Smooth muscle cell (in vitro differentiated cells): ENCODE results near the gene FBXO21. TPM values are rescaled to one million over a fixed set of nuclear protein-coding genes. Genes with fewer than 3 reads are reported as not detected.

Source experiments
- DNase-seq: peaks from one replicate; lab custom pipeline; 2025; ENCODE audit not compliant: unreplicated experiment; lab: John Stamatoyannopoulos, UW
- H2AFZ ChIP-seq: fragments of 200-600 bp; sonication (generic); 2 replicates; pipeline ENCODE4 v1.6.0; 2016; ENCODE audit warnings: antibody characterized with exemption, low read depth, mild to moderate bottlenecking
- H3F3A ChIP-seq: fragments of 200-600 bp; sonication (generic); 2 replicates; pipeline ENCODE4 v1.6.0; 2017; ENCODE audit warnings: antibody characterized with exemption, low read depth
- H3K27ac ChIP-seq: fragments of 200-600 bp; sonication (generic); 2 replicates; pipeline ENCODE4 v1.5.1; 2016; ENCODE audit warnings: low read depth, mild to moderate bottlenecking
- H3K27me3 ChIP-seq: fragments of 200-600 bp; sonication (generic); 2 replicates; pipeline ENCODE4 v1.6.1; 2016; ENCODE audit warnings: low read depth, mild to moderate bottlenecking
- H3K36me3 ChIP-seq: fragments of 200-600 bp; sonication (generic); 2 replicates; pipeline ENCODE4 v1.5.1; 2016; ENCODE audit warnings: low read depth
- H3K4me1 ChIP-seq: fragments of 200-600 bp; sonication (generic); 2 replicates; pipeline ENCODE4 v1.5.1; 2016; ENCODE audit warnings: low read depth
- H3K4me2 ChIP-seq: fragments of 200-600 bp; sonication (generic); 2 replicates; pipeline ENCODE4 v1.6.0; 2016; ENCODE audit warnings: mild to moderate bottlenecking
- H3K4me3 ChIP-seq: fragments of 200-600 bp; sonication (generic); 2 replicates; pipeline ENCODE4 v1.5.1; 2016; ENCODE audit warnings: mild to moderate bottlenecking
- H3K79me2 ChIP-seq: fragments of 200-600 bp; sonication (generic); 2 replicates; pipeline ENCODE4 v1.6.0; 2016; ENCODE audit warnings: low read depth, mild to moderate bottlenecking
- H3K9ac ChIP-seq: fragments of 200-600 bp; sonication (generic); 2 replicates; pipeline ENCODE4 v1.6.0; 2016; ENCODE audit warnings: low read depth
- H3K9me3 ChIP-seq: fragments of 200-600 bp; sonication (generic); replicated peaks from 2 replicates; pipeline ENCODE4 v1.5.1; 2016; ENCODE audit warnings: low read depth
- H4K20me1 ChIP-seq: fragments of 200-600 bp; sonication (generic); 2 replicates; pipeline ENCODE4 v1.6.0; 2016; ENCODE audit warnings: low read depth
- whole genome bisulfite sequencing: methylation state at CpG from one replicate; pipeline ENCODE4 v1.1.7; 2016; ENCODE audit warnings: low lambda C conversion rate; 5-methylcytosine and 5-hydroxymethylcytosine counted together
- polyA plus RNA-seq: library from polyadenylated mRNA; unstranded; fragments of >200 nt; fragmentation: Nextera tagmentation; extraction: Ambion mirVana; gene quantifications from 2 replicates; pipeline ENCODE4 v1.2.1, GENCODE V29; 2016
- total RNA-seq: library from RNA; depleted of rRNA; stranded (reverse); fragments of >200 nt; gene quantifications from 2 replicates; pipeline ENCODE4 v1.2.3, GENCODE V29; 2014
- TF ChIP-seq, protein P1 (sequence below): fragments of 200-600 bp; sonication (generic); IDR thresholded peaks from 2 replicates; pipeline ENCODE4 v1.5.1; 2017; ENCODE audit warnings: borderline replicate concordance, mild to moderate bottlenecking, antibody characterized with exemption; ENCODE audit not compliant: insufficient read depth, poor library complexity, severe bottlenecking

Gene FBXO21
- total and polyA plus RNA-seq, 2 experiments from 2014 or later: 46.9 to 75.2 TPM

DNA sequence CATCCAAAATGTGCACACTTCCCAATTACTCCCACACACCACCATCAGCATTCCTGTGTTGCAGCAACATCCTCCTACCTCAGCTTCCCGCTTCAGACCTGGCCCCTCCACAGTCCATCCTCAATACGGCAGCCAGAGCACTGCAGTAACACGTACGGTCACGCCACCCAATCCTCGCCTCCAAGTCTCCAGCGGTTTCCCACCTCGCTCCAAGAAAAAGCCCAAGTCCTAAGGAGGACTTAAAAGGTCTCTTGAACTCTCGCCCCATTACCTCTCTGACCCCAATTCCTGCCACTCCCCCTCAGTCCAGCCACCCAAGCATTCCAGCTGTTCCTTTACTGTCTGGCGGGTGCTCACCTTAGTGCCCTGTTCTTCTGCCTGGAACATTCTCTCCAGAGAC, 12.0 kb downstream of the FBXO21 start:
- Histone ChIP-seq H3K36me3 (peaks cover 31% of the 10 kb centered on the region), H3F3A (no peaks in the 10 kb centered on the region), H3K9ac (no peak overlapping the region), H3K4me2 (no peak overlapping the region), H4K20me1 (no peaks in the 10 kb centered on the region), H2AFZ (no peak overlapping the region), H3K4me3 (no peak overlapping the region), H3K79me2 (no peaks in the 10 kb centered on the region), H3K9me3 (peaks cover 3% of the 10 kb centered on the region), H3K27me3 (no peaks in the 10 kb centered on the region), H3K27ac (no peak overlapping the region), H3K4me1 (no peaks in the 10 kb centered on the region)
- TF ChIP-seq, protein P1, sequence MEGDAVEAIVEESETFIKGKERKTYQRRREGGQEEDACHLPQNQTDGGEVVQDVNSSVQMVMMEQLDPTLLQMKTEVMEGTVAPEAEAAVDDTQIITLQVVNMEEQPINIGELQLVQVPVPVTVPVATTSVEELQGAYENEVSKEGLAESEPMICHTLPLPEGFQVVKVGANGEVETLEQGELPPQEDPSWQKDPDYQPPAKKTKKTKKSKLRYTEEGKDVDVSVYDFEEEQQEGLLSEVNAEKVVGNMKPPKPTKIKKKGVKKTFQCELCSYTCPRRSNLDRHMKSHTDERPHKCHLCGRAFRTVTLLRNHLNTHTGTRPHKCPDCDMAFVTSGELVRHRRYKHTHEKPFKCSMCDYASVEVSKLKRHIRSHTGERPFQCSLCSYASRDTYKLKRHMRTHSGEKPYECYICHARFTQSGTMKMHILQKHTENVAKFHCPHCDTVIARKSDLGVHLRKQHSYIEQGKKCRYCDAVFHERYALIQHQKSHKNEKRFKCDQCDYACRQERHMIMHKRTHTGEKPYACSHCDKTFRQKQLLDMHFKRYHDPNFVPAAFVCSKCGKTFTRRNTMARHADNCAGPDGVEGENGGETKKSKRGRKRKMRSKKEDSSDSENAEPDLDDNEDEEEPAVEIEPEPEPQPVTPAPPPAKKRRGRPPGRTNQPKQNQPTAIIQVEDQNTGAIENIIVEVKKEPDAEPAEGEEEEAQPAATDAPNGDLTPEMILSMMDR: no peak
- 93% methylated on average over 10 of the region's 10 CpGs for WGBS
- DNase-seq: no peak

DNA sequence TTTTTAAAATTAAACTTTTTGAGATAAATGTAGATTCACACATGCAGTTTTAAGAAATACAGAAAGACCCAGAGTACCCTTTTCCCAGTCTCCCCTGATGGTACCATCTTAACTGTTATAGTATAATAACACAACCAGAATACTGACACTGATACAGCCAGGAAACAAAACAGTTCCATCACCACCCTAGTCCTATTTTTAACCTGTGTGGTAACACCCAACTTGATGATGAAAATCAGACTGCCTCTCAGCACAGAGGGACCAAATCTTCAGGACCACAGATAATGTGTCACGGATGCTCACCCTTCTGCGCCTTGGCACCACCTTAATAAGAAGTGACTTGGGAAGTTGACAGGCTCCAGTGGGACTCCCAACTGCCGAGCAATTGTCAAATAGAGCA, 18.1 kb downstream of the FBXO21 start:
- WGBS: 95% methylated on average over 3 of the region's 3 CpGs
- H3K36me3 ChIP-seq: peaks cover 26% of the 10 kb centered on the region
- no peak overlapping the region for H3K4me3 ChIP-seq
- no peak overlapping the region for H2AFZ ChIP-seq
- no peaks in the 10 kb centered on the region for H3K27me3 ChIP-seq
- no peaks in the 10 kb centered on the region for H3K4me1 ChIP-seq
- H3K4me2 ChIP-seq: no peak overlapping the region
- H3K27ac ChIP-seq: no peak overlapping the region
- DNase-seq: no peak
- no peaks in the 10 kb centered on the region for H3F3A ChIP-seq
- H4K20me1 ChIP-seq: peaks cover 11% of the 10 kb centered on the region
- no peaks in the 10 kb centered on the region for H3K9me3 ChIP-seq
- no peak overlapping the region for H3K9ac ChIP-seq
- TF ChIP-seq, protein P1: no peak
- H3K79me2 ChIP-seq: no peaks in the 10 kb centered on the region

DNA sequence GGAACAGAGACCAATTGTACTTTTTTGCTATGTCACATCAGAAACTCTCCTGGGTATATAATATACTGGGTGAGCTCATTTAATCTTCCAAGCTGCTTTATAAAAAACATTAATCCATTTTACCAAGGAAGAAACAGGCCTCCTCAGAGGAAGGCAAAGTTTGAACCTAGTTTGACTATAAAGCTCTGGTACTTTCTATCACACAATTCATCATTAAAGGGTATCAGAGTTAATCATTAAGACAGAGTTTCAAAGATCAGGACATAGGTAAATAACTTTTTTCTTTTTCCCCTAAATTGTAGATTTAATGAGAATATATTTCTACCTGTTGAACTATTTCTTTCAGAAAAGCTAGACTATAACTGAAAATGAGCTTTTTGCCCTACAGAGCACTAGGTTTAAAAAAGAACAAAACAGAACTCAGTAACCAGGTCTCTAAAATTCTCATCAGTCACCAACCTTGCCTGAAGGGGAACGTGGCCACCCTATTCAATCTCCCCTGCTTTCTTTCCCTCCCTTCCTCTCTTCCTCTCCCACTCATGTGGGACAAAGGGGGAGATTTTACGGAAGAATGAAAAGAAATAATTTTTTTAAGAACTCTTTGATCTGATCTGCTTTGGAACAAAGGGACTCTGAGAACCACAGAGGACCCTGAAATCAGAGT, 18.6 kb downstream of the FBXO21 start:
- no peaks in the 10 kb centered on the region for H3K9me3 ChIP-seq
- no peaks in the 10 kb centered on the region for H3K4me1 ChIP-seq
- no peak for DNase-seq
- H4K20me1 ChIP-seq: peaks cover 11% of the 10 kb centered on the region
- peaks cover 26% of the 10 kb centered on the region for H3K36me3 ChIP-seq
- H3K79me2 ChIP-seq: no peaks in the 10 kb centered on the region
- H3K4me2 ChIP-seq: no peak overlapping the region
- no peaks in the 10 kb centered on the region for H3K27me3 ChIP-seq
- no peaks in the 10 kb centered on the region for H3F3A ChIP-seq
- WGBS: 98% methylated on average over 2 of the region's 2 CpGs
- no peak overlapping the region for H2AFZ ChIP-seq
- TF ChIP-seq, protein P1: no peak
- no peak overlapping the region for H3K27ac ChIP-seq
- no peak overlapping the region for H3K9ac ChIP-seq
- no peak overlapping the region for H3K4me3 ChIP-seq

DNA sequence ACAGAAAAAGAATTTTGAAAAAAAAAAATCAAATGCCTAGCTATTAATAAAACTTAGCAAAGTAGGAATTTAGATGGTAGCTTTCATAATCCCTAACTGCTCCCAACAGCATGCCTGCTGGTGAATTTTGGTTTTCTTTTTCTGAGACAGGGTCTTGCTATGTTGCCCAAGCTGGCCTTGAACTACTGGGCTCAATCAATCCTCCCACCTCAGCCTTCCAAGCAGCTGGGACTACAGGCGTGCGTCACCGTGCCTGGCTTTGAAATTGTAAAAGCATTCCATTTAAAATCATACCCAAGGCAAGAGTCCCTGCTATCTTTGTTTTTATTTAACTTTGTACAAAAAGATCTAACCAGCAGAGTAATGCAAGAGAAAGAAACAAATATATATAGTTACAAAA, 20.7 kb downstream of the FBXO21 start:
- 97% methylated on average over 3 of the region's 3 CpGs for WGBS
- Histone ChIP-seq H2AFZ (no peak overlapping the region), H3K79me2 (no peaks in the 10 kb centered on the region)

More for the DNA sequence above, 20.7 kb downstream of the FBXO21 start:
- peaks cover 24% of the 10 kb centered on the region for H3K36me3 ChIP-seq
- H3K9ac ChIP-seq: no peak overlapping the region
- no peak overlapping the region for H3K4me3 ChIP-seq
- no peaks in the 10 kb centered on the region for H3F3A ChIP-seq
- no peak overlapping the region for H3K27ac ChIP-seq
- no peaks in the 10 kb centered on the region for H3K9me3 ChIP-seq
- H3K27me3 ChIP-seq: no peaks in the 10 kb centered on the region
- no peak overlapping the region for H3K4me2 ChIP-seq
- no peaks in the 10 kb centered on the region for H3K4me1 ChIP-seq
- no peak for DNase-seq
- H4K20me1 ChIP-seq: peaks cover 11% of the 10 kb centered on the region
- TF ChIP-seq, protein P1: no peak
